Activated gamma-delta T cell treated with Interleukin-2 at 50 U/mL for 16 hours (primary cell): ENCODE data around the gene CACNB2.

ENCODE experiments used
- DNase-seq: peaks from one replicate; pipeline ENCODE4 v3.0.0-alpha.2; 2020

The CACNB2 gene

DNA sequence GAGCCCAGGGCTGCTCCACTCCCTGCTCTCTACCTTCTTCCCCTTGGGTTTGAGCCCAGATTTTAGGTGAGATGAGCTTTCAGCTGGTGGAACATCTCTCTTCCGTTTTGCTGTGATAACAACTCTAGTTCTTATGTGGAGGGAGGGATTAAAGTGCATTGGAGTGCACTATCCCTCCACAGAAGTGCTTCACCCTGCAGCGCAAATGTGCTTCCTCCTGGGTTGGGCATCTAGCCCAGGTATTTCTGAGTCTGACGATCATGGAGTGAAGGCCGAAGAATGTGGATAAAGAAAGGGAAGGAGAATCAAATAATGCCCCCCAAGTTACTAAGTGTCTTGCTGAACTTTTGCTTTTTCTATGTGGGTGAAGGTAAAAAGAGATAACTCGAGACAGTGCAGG is 157.4 kb downstream of the CACNB2 start:
- DNase-seq = no peak

DNA sequence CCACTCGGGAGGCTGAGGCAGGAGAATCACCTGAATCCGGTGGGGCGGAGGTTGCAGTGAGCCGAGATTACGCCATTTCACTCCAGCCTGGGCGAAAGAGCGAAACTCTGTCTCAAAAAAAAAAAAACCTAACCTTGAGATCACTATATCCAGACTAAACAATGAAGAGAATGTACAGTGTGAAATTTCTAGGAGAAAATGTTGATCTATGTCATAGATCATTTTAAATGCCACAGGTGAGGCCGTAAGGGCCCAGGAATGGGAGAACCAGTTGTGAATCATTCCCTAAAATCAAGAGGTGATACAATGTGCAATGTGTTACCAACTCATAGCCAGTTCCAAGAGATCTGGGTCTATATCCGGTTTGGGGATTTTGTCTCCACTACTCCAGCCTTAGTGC is 158.0 kb downstream of the CACNB2 start:
- DNase-seq = no peak

DNA sequence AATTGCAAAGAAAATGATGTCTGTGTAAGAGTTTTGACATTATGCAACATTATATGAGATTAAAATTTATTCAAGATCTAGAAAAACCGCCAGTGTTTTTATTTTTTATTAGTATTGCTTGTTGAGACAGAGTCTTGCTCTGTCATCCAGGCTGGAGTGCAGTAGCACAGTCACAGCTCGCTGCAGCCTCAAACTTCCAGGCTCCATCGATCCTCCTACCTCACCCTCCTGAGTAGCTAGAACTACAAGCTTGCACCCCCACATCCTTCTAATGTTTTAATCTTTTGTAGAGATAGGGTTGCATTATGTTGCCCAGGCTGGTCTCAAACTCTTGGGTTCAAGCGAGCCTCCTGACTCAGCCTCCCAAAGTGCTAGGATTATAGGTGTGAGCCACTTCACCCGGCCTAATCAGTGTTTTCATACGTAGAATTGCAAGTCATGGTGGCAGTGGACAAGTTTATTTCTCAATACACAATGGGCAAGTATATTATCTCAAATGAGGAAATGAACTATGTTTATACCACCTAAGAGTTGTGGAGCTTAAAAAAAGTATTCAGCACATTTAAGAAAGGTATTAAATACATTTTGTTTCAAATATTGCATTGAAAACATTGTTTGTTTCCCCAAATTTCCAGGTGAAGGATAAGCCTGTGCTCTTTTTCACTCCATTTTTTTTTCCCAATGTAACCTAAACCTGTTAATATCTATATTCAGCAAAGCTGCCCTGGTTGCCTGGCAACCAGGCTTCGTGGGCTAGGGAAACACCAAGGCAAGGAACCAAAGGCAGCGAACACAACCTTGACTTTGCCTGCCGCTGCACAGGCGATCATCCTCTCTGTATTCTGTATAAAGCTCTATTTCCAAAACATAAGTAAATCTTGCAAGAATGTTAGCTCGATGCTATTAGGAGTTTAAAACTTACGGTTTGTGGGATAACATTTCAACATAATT is 163.9 kb downstream of the CACNB2 start:
- no peak for DNase-seq

DNA sequence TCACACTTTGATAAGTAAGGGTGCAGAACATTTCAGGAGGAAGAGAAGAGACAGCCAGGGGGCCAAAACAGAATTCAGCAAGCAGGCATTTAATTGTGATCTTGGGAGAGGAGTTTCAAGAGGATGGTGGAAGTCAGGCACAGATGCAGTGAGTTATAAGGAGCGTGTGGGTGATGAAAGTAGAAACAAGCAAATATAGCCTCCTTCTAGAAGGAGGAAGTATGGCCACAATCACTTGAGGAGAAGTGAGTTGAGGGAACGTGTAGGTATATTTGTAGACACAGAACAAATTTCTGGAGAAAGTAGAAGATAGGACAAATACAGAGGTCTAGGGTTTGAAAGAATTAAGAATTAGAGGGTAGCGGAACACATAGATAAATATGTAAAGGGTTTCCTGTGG is 165.8 kb downstream of the CACNB2 start:
- DNase-seq = no peak

DNA sequence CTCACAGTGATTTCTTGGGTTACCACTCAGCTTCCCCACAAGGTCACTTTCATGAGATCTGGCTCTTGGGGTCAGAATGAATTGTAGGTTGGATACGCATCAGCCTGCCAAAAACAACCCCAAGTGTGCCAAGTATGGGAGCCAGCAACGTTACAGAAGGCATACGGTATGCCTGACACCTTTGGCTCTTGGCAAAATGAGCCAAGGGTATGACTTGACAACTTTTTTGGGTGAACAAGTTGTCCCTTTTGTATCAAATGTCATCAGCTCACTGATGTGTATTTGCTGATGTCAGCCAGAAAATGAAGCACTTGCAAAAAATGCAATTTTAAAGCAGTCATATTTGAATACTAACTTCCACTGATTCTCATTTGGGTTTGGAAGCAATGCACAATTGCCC is 168.4 kb downstream of the CACNB2 start:
- no peak for DNase-seq

DNA sequence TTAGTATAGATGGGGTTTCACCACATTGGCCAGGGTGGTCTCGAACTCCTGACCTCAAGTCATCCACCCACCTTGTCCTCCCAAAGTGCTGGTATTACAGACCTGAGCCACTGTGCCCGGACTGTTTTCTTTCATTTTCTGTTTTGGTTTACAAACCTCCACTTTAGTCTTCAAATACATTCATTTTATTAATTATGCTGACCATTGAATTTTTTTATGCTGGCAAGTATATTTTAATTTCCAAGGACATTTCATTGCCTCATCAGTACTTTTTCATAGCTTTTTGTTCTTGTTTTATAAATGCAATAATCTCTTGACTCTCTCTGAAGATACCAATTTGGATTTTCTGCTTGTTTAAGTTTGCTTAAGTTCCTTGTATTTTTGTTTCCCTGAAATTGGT is 170.5 kb downstream of the CACNB2 start:
- no peak for DNase-seq

DNA sequence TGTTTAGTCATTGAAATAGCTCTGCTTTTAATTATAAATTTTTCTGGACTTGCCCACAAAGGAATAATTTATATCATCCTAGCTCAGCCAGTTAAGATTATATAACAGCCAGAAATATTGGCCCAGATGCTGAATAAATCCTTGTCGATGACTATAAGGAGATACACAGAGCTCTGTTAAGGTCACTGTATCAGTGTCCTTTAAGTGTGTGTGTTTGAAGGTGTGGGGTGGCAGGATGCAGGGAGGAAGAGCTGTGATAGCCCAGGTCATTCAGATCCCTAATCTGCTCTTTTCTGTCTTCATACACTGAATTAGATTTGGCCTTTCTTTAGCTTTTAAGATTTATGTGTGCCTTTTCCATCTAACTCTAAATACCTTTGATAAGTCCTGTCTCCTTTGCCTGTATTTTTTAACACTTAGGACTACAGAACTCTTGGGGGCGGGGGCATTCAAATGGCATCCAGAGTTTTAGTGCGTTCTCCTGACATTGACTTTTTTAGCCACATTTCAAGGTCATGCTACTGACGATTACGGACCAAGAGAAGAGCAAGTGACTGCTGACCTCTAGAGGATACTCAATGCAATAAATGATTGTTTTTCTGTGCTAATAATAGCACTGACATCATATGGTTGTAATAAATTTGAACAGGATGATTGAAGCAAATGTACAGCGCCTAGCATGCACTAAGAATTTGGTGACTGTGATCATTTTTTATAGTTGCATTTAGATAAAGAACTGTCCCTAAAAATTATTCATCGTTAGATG is 172.3 kb downstream of the CACNB2 start:
- DNase-seq = no peak

DNA sequence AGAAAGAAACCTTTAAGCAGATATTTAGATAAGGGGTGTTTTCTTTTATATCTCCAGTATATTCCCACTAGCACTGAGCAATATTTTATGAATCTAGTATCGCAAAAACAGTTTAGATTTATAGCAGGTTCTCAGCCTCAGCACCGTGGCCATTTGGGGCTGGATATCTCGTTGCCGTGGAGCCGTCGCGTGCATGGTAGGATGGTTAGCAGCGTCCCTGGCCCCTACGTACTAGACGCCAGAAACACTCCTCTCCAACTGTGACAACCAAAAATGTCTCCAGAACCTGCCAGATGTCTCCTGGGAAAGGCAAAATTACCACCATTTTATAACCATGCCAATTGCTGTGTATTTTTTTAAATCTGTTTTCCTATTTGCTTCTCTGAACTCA is 172.9 kb downstream of the CACNB2 start:
- no peak for DNase-seq

DNA sequence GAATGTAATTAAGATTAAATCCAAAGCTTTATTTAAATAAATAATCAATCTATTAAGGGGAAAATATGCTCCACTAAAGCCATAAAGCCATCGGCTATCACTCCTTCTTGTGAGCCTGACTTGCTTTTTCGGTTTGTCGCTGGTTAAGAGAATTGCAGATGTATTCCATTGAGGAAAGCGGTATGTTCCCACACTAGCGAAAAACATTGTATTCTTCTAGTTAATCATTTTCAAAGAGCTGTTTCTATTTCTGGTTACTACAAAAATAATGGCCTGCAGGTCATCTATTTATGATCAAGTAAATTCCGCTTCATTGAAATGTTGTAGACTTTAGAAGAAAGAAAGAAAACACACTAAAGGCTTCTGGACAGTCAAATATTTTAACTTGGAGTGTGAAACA is 173.4 kb downstream of the CACNB2 start:
- no peak for DNase-seq

DNA sequence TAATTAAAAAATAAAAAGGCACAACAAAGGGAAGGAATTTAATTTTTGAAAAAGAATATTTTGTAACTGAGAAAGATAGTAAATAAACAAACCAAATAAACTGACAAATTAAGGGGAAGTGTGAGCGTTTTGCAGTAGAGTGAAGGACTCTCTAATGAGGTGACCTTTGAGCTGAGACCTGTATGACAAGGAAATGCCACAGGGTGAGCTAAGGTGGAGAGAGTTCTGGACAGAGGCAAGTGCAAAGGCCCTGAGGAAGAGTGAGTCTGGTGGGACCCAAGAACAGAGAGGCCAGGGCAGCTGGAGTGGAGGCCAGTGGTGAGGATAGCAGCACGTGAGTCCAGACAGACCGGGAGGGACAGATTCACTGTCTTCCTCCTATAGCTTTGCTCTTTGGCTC is 179.4 kb downstream of the CACNB2 start:
- no peak for DNase-seq

DNA sequence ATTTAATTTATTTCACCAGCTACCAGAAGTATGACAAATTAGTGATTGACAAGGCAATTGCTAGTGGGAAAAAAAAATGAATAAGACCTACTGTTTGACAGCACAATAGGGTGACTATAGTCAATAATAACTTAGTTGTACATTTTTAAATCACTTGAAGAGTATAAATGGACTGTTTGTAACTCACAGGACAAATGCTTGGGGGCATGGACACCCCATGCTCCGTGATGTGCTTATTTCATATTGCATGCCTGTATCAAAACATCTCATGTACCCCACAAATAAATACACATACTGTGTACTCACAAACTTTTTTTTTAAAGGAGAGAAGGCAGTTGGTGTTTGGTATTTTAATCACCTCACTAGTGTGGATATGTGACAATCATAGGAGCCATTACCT is 181.1 kb downstream of the CACNB2 start:
- no peak for DNase-seq

DNA sequence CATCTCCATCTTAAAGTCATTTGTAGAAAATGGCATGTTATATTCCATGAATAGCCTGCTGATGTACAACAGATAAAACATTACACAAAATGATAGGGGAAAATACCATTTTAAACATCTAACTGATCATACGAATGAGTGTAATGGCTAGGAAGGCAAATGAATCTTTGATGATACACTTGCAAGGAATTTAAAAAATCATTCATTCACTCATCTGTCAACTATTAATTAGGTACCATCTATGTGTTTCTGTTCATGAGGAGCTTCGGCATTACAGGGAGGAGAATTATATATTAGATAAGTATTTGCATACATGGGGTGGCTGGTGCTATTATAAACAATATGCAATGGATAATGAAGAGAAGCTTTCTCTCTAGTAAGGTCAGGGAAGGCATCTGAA is 183.7 kb downstream of the CACNB2 start:
- DNase-seq = no peak

DNA sequence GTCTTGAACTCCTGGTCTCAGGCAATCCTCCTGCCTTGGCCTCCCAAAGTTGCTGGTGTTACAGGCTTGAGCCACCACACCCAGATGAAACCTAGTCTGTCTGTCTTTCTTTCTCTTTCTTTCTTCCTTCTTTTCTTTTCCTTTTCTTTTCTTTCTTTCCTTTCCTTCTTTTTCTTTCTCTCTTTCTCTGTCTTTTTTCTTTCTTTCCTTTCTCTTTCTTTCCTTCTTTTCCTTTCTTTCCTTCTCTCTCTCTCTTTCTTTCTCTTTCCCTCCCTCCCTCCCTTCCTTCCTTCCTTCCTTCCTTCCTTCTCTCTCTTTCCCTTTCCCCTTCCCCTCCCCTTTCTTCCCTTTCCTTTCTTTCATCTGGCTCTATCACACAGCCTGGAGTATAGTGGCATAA is 185.2 kb downstream of the CACNB2 start:
- DNase-seq = no peak

DNA sequence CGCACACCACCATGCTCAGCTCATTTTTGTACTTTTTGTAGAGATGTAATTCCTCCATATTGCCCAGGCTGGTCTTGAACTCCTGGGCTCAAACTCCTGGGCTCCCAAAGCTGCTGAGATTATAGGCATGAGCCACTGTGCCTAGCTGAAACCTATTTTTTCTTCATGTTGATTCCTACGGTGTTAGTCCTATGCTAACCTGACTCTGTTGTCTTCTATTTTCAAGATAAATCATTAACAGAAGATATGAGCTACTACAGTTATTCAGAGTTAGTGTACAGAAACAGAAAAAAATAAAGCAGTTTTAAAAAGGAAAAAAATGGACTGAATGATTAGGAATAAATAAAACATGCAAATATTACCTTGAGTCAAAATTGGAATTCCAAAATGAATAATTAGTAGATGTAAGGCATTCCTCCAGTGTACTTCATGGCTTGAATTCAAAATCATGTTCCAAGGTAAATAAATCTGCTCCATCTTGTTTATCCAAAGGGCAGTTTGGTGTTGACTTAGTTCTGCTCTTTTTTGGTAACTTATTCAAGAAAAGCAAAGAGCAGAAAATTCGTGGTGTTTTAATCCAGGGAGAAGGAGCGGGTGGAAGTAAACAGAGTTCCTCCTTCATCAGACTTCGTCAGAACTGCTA is 185.8 kb downstream of the CACNB2 start:
- DNase-seq = no peak

DNA sequence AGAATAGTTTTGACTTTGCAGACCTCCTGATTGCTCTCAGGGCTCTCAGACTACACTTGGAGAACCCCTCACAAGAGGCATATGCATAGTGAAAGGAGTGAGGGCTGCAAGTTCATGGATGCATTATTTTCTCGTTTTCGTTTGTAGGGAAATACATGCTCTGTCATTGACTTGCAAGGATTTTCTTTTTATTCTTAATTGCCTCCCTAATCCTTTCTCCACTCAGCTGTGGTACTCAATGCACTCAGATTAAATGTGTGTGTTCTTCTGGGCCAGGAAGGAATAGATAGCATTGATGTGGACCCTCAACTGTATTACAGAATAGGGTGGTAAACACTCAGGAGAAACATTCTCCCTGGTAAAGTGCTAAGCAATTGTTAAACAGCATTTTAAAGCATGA is 188.7 kb downstream of the CACNB2 start:
- DNase-seq = no peak

DNA sequence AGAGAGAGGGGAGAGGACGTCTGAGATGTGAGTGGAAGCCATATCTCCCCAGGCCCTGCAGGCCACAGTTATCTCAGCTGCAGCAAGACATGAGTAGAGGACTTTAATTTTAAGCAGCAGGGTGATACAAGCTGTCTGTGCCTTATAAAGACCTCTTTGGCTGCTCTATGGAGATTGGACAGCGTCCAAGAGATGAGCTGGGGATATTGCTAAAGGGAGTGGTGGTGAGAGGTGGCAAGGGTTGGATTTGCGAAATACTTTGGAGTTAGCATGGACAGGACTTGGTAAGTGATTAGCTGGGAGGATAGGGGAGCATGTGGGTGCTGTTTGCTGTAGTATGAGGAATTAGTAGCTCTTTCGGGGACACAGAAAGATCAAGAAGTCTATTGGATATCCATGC is 191.8 kb downstream of the CACNB2 start:
- DNase-seq = no peak

DNA sequence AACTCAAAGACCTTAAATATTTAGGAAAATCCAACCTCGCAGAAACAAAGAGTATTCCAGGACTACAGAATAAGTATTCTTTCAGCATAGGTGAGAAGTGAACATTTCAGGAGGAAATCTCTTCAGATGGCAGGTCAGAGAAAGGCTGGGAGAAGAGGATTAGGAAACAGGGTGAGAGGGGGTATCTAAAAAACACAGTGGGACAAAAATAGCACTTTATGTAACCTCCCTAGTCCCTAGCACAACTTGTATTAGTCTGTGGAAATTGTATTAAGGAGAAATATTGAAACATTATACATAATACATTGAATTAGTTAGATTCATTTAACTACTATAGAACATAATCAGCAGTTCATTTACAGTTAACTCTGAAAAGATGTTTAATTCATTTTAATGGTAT is 192.3 kb downstream of the CACNB2 start:
- no peak for DNase-seq

DNA sequence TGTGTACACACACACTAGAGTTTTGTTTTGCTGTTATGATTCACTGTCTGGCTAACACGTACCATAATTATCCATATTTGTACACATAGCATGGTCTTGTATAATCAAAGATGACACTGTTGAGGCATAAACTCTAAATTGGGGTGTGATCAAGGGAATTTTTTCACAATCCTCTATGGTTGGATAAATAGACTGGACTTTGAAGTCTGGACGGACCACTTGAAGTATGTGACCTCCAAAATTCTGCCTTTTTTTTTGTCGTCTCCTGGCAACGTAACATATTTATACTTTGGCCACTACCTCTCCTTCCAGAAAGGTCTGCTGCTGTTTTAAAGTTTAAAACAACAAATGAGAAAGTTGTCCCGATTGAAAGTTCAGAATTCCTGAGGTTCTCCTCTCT is 193.4 kb downstream of the CACNB2 start:
- DNase-seq = no peak

DNA sequence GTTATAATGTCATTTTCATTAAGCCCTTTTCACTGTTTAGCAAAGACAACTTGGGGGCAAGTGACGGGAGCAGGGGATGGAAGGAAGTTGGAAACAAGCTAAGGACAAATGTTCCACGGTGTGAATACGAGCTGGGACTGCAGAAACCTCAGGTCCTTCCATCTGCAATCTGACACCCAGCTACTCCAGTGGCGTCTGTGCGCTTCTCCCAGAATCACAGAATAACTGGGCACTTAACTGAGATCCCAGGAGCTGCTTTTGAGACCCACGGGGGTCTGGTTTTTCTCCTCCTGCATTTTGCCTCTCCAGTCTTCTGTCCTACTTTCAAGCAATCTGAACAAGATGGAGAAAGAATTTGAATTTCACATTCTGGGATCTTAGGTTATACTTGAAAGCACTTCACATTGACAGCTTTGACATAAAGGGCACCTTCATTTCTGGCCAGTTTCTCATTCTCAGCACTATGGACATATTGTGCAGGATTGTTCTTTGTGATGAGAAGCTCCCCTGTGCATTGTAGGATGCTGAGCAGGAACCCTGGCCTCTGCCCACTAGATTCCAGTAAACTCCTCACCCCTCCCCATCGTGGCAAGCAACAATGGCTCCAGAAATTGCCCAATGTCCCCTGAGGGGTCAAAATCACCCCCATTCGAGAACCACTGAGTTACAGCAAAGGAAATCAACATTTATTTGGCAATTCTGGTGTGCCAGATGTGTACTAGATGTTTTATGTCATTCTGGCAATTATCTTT is 194.1 kb downstream of the CACNB2 start:
- no peak for DNase-seq

DNA sequence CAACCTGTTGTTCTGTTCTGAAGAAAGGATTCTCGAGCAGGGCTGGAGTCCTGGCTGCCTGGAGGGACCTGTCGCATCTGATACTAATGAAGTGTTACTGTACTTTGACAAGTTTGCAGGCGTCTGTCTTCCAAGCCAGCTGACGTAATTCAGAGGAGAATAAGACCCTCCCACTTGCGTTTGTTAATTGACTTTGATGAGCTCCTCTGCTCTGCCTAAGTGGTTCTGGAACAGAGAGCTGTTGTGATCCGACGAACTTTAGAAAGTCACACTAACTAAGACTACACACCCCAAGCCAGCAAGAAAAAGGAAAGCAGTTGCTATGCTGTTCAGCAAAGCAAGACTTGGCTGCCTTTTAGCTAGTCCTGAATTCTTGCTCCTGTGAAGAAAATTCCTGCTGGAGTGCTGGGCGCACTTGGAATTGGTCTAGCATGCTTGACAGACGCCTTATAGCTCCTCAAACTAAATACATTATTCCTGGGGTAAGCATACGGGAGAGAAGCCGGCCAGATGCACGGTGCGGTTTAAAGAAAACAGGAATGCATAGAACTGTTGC is 200.3 kb downstream of the CACNB2 start:
- no peak for DNase-seq

DNA sequence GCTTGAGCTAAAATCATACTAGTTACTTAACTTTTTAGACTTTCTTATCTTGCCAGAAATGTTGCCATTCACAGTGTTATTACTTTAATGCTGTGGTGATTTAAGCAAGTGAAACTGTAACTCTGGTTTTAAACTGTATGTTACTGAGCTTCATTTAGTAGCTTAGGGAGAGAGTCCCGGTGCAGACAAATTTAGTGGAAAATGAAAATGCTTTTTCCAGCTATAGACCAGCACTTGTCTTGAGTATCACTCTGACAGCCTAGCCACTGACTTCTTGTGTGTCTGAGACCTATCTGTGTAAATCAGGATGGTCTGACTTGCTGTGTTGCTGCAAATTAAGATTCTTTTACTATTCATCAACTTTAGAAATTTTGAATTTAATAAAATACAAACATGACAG is 200.8 kb downstream of the CACNB2 start:
- DNase-seq = no peak

DNA sequence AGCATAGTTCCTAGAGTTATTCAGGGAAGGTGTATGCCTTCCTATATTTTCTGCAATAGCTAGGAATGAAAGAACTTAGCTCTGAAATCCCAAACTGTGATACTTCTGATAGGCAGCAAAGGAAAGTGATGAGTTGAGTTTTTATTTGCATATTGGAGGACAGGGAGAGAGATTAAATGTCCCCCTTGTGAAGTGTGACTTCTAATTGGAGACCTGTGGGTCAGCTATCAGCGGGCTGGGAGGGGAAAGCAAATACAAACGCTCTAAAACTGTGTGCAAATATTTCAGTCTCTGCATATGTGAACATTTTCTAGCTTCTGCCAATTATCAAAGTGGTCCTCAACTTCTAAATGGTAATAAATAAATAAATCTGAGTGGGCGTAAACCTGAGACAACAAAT is 203.3 kb downstream of the CACNB2 start:
- DNase-seq = no peak

DNA sequence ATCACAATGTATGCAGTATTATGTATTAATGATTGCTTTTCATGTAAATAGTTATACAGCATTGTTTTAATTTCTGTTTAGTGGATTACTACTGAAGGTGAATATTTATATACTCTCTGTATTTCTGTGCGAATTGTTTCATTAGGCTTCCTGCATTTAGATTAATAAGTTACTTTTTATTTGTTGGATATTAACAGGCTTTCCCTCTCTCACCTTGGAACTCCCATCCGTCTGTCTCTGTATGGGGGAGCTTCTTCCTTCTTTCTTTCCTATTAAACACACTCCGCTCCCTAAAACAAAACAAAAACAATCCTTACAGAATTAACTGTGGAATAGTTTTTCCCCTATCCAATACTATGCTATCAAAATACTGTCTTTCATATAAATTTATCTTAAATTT is 205.1 kb downstream of the CACNB2 start:
- no peak for DNase-seq
